ENCODE results near the gene ADAMTSL1. TPM values are rescaled to one million over a fixed set of nuclear protein-coding genes. Genes with fewer than 3 reads are reported as not detected.

The ADAMTSL1 gene
- total and polyA plus RNA-seq, 2 experiments from 2014 or later: 2.3 to 5.0 TPM

DNA sequence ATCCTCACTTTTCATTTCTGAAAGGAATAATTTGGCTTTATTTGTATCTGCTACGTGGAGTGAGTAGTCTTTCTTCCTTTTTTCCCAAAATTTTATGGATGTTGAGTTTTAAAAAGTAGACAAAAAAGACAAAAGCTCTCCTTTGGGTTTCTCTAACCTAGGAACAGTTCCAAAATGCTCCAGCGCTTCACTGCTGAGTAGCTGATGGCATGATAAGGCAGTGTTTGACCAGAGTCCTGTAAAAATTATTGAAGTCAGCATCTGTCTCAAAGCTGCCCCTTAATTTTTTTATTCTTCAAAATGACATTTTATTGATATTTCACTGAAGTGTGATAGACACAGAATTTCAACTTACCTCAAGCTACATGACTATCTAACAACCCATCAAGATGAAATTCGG is 219.0 kb downstream of the ADAMTSL1 start:
- Mint-ChIP-seq H3K27ac (no peak overlapping the region), H3K36me3 (ENCODE audit: low read depth) (peaks cover 23% of the 10 kb centered on the region), H3K9me3 (peaks cover 28% of the 10 kb centered on the region), H3K4me3 (no peak overlapping the region), H3K4me1 (no peaks in the 10 kb centered on the region), H3K27me3 (ENCODE audit: insufficient read depth, low read depth, poor library complexity) (peaks cover 2% of the 10 kb centered on the region)
- H4K20me1 ChIP-seq (replicated peaks; ENCODE audit: insufficient read depth): no peaks in the 10 kb centered on the region
- H3K27me3 ChIP-seq (ENCODE audit: insufficient read depth): no peaks in the 10 kb centered on the region
- no peaks in the 10 kb centered on the region for H3F3A ChIP-seq (replicated peaks; ENCODE audit: low read depth)
- no peaks in the 10 kb centered on the region for H3K36me3 ChIP-seq (ENCODE audit: insufficient read depth)
- ATAC-seq: no peak
- H3K4me2 ChIP-seq: no peak overlapping the region
- no peak overlapping the region for H2AFZ ChIP-seq
- TF ChIP-seq POLR2AphosphoS5 (IDR thresholded peaks at IDR 0.05; ENCODE audit: low read depth) (no peak), ZNF114 (CRISPR knock-in tag; IDR thresholded peaks at IDR 0.05) (no peak), EZH2 (IDR thresholded peaks at IDR 0.05; ENCODE audit: low read depth, unreplicated experiment) (no peak), NANOG (IDR thresholded peaks at IDR 0.05; ENCODE audit: borderline replicate concordance) (no peak), STAT1 (IDR thresholded peaks at IDR 0.05; ENCODE audit: unreplicated experiment) (no peak), ZNF331 (CRISPR knock-in tag; IDR thresholded peaks at IDR 0.05; ENCODE audit: low read depth) (no peak), CREB1 (CRISPR knock-in tag; IDR thresholded peaks at IDR 0.05; ENCODE audit: low read depth) (no peak), JUNB (IDR thresholded peaks at IDR 0.05; ENCODE audit: unreplicated experiment) (no peak), EZH2phosphoT487 (IDR thresholded peaks at IDR 0.05; ENCODE audit: unreplicated experiment) (no peak)
- TF ChIP-seq, protein P1, sequence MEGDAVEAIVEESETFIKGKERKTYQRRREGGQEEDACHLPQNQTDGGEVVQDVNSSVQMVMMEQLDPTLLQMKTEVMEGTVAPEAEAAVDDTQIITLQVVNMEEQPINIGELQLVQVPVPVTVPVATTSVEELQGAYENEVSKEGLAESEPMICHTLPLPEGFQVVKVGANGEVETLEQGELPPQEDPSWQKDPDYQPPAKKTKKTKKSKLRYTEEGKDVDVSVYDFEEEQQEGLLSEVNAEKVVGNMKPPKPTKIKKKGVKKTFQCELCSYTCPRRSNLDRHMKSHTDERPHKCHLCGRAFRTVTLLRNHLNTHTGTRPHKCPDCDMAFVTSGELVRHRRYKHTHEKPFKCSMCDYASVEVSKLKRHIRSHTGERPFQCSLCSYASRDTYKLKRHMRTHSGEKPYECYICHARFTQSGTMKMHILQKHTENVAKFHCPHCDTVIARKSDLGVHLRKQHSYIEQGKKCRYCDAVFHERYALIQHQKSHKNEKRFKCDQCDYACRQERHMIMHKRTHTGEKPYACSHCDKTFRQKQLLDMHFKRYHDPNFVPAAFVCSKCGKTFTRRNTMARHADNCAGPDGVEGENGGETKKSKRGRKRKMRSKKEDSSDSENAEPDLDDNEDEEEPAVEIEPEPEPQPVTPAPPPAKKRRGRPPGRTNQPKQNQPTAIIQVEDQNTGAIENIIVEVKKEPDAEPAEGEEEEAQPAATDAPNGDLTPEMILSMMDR (conservative IDR thresholded peaks at IDR 0.05; ENCODE audit: low read depth in 2 of 2): no peak
- TF ChIP-seq, protein P2, sequence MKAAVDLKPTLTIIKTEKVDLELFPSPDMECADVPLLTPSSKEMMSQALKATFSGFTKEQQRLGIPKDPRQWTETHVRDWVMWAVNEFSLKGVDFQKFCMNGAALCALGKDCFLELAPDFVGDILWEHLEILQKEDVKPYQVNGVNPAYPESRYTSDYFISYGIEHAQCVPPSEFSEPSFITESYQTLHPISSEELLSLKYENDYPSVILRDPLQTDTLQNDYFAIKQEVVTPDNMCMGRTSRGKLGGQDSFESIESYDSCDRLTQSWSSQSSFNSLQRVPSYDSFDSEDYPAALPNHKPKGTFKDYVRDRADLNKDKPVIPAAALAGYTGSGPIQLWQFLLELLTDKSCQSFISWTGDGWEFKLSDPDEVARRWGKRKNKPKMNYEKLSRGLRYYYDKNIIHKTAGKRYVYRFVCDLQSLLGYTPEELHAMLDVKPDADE (IDR thresholded peaks at IDR 0.05): no peak
- TF ChIP-seq, protein P3, sequence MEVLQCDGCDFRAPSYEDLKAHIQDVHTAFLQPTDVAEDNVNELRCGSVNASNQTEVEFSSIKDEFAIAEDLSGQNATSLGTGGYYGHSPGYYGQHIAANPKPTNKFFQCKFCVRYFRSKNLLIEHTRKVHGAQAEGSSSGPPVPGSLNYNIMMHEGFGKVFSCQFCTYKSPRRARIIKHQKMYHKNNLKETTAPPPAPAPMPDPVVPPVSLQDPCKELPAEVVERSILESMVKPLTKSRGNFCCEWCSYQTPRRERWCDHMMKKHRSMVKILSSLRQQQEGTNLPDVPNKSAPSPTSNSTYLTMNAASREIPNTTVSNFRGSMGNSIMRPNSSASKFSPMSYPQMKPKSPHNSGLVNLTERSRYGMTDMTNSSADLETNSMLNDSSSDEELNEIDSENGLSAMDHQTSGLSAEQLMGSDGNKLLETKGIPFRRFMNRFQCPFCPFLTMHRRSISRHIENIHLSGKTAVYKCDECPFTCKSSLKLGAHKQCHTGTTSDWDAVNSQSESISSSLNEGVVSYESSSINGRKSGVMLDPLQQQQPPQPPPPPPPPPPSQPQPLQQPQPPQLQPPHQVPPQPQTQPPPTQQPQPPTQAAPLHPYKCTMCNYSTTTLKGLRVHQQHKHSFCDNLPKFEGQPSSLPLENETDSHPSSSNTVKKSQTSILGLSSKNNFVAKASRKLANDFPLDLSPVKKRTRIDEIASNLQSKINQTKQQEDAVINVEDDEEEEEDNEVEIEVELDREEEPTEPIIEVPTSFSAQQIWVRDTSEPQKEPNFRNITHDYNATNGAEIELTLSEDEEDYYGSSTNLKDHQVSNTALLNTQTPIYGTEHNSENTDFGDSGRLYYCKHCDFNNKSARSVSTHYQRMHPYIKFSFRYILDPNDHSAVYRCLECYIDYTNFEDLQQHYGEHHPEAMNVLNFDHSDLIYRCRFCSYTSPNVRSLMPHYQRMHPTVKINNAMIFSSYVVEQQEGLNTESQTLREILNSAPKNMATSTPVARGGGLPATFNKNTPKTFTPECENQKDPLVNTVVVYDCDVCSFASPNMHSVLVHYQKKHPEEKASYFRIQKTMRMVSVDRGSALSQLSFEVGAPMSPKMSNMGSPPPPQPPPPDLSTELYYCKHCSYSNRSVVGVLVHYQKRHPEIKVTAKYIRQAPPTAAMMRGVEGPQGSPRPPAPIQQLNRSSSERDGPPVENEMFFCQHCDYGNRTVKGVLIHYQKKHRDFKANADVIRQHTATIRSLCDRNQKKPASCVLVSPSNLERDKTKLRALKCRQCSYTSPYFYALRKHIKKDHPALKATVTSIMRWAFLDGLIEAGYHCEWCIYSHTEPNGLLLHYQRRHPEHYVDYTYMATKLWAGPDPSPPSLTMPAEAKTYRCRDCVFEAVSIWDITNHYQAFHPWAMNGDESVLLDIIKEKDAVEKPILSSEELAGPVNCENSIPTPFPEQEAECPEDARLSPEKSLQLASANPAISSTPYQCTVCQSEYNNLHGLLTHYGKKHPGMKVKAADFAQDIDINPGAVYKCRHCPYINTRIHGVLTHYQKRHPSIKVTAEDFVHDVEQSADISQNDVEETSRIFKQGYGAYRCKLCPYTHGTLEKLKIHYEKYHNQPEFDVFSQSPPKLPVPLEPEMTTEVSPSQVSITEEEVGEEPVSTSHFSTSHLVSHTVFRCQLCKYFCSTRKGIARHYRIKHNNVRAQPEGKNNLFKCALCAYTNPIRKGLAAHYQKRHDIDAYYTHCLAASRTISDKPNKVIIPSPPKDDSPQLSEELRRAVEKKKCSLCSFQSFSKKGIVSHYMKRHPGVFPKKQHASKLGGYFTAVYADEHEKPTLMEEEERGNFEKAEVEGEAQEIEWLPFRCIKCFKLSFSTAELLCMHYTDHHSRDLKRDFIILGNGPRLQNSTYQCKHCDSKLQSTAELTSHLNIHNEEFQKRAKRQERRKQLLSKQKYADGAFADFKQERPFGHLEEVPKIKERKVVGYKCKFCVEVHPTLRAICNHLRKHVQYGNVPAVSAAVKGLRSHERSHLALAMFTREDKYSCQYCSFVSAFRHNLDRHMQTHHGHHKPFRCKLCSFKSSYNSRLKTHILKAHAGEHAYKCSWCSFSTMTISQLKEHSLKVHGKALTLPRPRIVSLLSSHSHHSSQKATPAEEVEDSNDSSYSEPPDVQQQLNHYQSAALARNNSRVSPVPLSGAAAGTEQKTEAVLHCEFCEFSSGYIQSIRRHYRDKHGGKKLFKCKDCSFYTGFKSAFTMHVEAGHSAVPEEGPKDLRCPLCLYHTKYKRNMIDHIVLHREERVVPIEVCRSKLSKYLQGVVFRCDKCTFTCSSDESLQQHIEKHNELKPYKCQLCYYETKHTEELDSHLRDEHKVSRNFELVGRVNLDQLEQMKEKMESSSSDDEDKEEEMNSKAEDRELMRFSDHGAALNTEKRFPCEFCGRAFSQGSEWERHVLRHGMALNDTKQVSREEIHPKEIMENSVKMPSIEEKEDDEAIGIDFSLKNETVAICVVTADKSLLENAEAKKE (CRISPR knock-in tag; IDR thresholded peaks at IDR 0.05): no peak
- TF ChIP-seq, protein P4, sequence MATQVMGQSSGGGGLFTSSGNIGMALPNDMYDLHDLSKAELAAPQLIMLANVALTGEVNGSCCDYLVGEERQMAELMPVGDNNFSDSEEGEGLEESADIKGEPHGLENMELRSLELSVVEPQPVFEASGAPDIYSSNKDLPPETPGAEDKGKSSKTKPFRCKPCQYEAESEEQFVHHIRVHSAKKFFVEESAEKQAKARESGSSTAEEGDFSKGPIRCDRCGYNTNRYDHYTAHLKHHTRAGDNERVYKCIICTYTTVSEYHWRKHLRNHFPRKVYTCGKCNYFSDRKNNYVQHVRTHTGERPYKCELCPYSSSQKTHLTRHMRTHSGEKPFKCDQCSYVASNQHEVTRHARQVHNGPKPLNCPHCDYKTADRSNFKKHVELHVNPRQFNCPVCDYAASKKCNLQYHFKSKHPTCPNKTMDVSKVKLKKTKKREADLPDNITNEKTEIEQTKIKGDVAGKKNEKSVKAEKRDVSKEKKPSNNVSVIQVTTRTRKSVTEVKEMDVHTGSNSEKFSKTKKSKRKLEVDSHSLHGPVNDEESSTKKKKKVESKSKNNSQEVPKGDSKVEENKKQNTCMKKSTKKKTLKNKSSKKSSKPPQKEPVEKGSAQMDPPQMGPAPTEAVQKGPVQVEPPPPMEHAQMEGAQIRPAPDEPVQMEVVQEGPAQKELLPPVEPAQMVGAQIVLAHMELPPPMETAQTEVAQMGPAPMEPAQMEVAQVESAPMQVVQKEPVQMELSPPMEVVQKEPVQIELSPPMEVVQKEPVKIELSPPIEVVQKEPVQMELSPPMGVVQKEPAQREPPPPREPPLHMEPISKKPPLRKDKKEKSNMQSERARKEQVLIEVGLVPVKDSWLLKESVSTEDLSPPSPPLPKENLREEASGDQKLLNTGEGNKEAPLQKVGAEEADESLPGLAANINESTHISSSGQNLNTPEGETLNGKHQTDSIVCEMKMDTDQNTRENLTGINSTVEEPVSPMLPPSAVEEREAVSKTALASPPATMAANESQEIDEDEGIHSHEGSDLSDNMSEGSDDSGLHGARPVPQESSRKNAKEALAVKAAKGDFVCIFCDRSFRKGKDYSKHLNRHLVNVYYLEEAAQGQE (IDR thresholded peaks at IDR 0.05; ENCODE audit: unreplicated experiment): no peak
- H3K79me2 ChIP-seq (replicated peaks; ENCODE audit: insufficient read depth): no peaks in the 10 kb centered on the region
- H3K4me1 ChIP-seq (ENCODE audit: insufficient read depth): no peaks in the 10 kb centered on the region
- H3K9me2 ChIP-seq (ENCODE audit: insufficient read depth): no peaks in the 10 kb centered on the region; the same call in 1 of the 2 replicates
- H3K27ac ChIP-seq (ENCODE audit: low read depth): no peak overlapping the region
- no peak overlapping the region for H3K4me3 ChIP-seq
- DNase-seq (ENCODE audit: low spot score): no peak
